ENCODE data around the gene FLNC.

GRCh38 chr7:128821724-128822123 is 8.5 kb upstream of the FLNC start:
- no peak for TF ChIP-seq CTCF (IDR thresholded peaks at IDR 0.05)
- no peak for TF ChIP-seq POLR2A (IDR thresholded peaks at IDR 0.05)

Data from esophagus squamous epithelium (tissue), 4 donors.